Spinal cord (tissue), 10 donors: ENCODE measurements around the gene LYG1. TPM values are rescaled to one million over a fixed set of nuclear protein-coding genes. Genes with fewer than 3 reads are reported as not detected.
"Not testable (repeated sequence)": the region's sequence is repeated elsewhere in the genome, so short reads cannot be mapped to it uniquely, and the experiment has no call there.

Source experiments
- DNase-seq, 6 donors: peaks; one replicate each; pipeline versions ENCODE4 v3.0.0 to v3.0.0-alpha.2; 2013 to 2015; ENCODE audit warnings: low spot score in 6 of 6, low read depth in 4 of 6
- H3K27ac ChIP-seq: one replicate; pipeline ENCODE4 v1.5.1; 2013; ENCODE audit warnings: low read depth, low read length, control low read depth
- H3K27me3 ChIP-seq: one replicate; pipeline ENCODE4 v1.6.1; 2013; ENCODE audit warnings: low read length; ENCODE audit not compliant: control insufficient read depth, insufficient read depth
- H3K36me3 ChIP-seq: one replicate; pipeline ENCODE4 v1.6.1; 2013; ENCODE audit warnings: low read length; ENCODE audit not compliant: control insufficient read depth, insufficient read depth
- H3K4me1 ChIP-seq: one replicate; pipeline ENCODE4 v1.6.1; 2013; ENCODE audit warnings: low read length; ENCODE audit not compliant: control insufficient read depth, insufficient read depth
- H3K4me3 ChIP-seq: one replicate; pipeline ENCODE4 v1.5.1; 2013; ENCODE audit warnings: low read depth, low read length, control low read depth
- H3K9me3 ChIP-seq: one replicate; pipeline ENCODE4 v1.6.1; 2013; ENCODE audit warnings: low read length; ENCODE audit not compliant: control insufficient read depth, insufficient read depth
- WGBS: methylation state at CpG from one replicate; pipeline ENCODE4 v1.1.5; 2013; ENCODE audit warnings: missing lambda C conversion rate; ENCODE audit not compliant: insufficient coverage; 5-methylcytosine and 5-hydroxymethylcytosine counted together
- polyA plus RNA-seq, 2 donors: library from polyadenylated mRNA; unstranded; fragments of 120-200 nt; gene quantifications; one replicate each; pipeline ENCODE4 v1.2.1, GENCODE V29; 2013; ENCODE audit not compliant: insufficient read length in 2 of 2
- total RNA-seq, 2 donors: library from RNA; depleted of rRNA in 1 of 2; stranded (reverse); fragments of 120-200 nt in 1 of 2; fragments of >200 nt in 1 of 2; gene quantifications; one replicate each; pipeline versions ENCODE4 v1.2.3 to v1.2.4, GENCODE V29; 2013 to 2014
- donor health status: healthy.

The LYG1 gene
- total and polyA plus RNA-seq, 4 donors: 0.69 to 3.0 (median 1.9) TPM

DNA sequence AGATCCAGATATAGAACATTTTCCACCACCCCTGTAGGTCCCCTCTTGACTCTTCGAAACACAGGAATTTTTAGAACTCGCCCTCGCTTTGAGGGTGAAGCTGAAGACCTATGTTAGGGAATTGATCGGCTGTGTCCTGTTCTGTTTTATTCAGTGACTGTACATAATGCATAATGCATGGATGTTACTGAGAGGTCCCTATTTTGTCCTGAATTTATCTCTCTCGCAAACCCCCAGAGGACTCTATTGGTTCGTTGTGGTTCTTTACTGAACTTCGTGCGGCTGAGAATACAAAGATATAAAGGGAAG lies 35.8 kb upstream of the LYG1 start:
- peak overlapping the region; percentile 92 for H3K27ac ChIP-seq
- peak overlapping the region; percentile 93 for H3K4me3 ChIP-seq
- no peaks in the 10 kb centered on the region for H3K9me3 ChIP-seq
- peaks cover 7% of the 10 kb centered on the region for H3K4me1 ChIP-seq
- 5% methylated on average over 4 of the region's 8 CpGs for WGBS
- H3K36me3 ChIP-seq: peaks cover 6% of the 10 kb centered on the region
- peak in 2 of 6 donors; percentile 52 to 76 for DNase-seq
- no peaks in the 10 kb centered on the region for H3K27me3 ChIP-seq

GRCh38 chr2:99335911-99336803 lies 35.2 kb upstream of the LYG1 start, which contains the start of gene TXNDC9:
Gene TXNDC9, minus strand, starts transcription at chr2:99336333. Its CDS starts 3,123 bp downstream, at chr2:99333210.
- Histone ChIP-seq H3K27me3 (no peaks in the 10 kb centered on the region), H3K27ac (peak within 1 kb of the TSS; percentile 92), H3K4me3 (peak within 1 kb of the TSS; percentile 93), H3K36me3 (peaks cover 11% of the 10 kb centered on the region), H3K9me3 (no peaks in the 10 kb centered on the region), H3K4me1 (peaks cover 7% of the 10 kb centered on the region)
- DNase-seq: peak; percentile 97 to 100 (median 100)
- under 1% methylated on average over 56 of the region's 60 CpGs for WGBS

DNA sequence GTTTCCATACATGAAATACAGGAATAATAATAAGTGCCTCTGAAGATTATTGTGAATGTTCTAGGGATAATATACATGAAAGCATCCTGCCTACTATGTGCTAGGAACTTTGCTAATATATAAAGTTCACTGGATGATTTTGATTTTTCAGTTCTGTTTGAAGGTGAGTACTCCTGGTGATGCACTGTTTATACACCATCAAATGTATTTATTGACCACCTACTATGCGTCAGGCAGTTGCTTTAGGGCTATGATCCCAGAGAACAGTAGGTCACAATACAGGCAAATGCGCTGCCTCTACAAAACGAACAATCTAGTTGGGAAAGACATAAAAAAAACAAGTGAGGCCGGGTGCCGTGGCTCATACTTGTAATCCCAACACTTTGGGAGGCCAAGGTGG lies 24.4 kb upstream of the LYG1 start:
- no peaks in the 10 kb centered on the region for H3K9me3 ChIP-seq
- peaks cover 50% of the 10 kb centered on the region for H3K36me3 ChIP-seq
- H3K4me1 ChIP-seq: no peaks in the 10 kb centered on the region
- no peaks in the 10 kb centered on the region for H3K27me3 ChIP-seq
- WGBS: 100% methylated on average over 3 of the region's 5 CpGs
- no peak overlapping the region for H3K4me3 ChIP-seq
- H3K27ac ChIP-seq: no peak overlapping the region
- no peak for DNase-seq

DNA sequence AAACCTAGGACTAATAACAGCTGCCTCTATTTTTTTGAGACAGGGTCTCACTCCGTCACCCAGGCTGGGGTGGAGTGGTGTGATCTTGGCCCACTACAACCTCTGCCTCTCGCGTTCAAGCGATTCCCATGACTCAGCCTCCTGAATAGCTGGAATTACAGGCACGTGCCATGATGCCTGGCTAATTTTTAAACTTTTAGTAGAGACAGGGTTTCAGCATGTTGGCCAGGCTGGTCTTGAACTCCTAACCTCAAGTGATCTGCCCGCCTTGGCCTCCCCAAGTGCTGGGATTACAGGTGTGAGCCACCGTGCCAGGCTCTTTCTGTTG lies 16.8 kb upstream of the LYG1 start:
- not testable (repeated sequence) for H3K27me3 ChIP-seq, H3K4me1 ChIP-seq, H3K9me3 ChIP-seq, DNase-seq, H3K4me3 ChIP-seq, H3K27ac ChIP-seq
- 96% methylated on average over 5 of the region's 7 CpGs for WGBS
- H3K36me3 ChIP-seq: peaks cover 20% of the 10 kb centered on the region

DNA sequence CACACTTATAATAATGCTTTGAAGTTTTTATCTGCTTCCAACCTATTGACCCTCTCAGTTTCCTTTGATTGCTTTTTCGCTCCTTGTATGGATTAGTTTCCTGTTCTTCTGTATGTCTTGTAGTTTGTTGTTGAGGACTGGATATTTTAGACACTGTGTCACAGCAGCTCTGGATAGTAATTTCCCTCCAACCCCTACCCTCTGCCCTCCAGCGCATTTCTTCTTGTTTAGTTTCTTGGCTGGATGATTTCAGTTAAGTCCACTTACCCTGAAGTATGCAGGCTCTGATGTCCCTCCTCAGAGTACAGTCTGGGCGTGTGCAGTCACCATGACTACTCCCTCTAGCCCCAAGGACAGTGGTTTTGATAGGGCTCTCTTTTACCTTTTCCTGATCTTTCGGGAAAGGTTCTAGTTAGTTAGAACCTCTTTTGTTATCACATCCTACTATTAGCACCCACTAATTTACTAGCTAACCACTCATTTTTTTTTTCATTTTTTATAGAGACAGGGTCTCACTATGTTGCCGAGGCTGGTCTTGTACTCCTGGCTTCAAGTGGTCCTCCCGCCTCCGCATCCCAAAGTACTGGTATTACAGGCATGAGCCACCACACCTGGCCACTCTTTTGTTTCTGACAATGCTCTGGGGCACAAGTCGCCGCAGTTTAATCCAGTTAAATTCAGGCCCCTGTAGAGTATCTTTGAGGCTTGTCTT lies 16.3 kb upstream of the LYG1 start:
- Histone ChIP-seq H3K27ac (no peak overlapping the region), H3K36me3 (peaks cover 18% of the 10 kb centered on the region), H3K4me1 (no peaks in the 10 kb centered on the region), H3K4me3 (no peak overlapping the region), H3K9me3 (no peaks in the 10 kb centered on the region), H3K27me3 (no peaks in the 10 kb centered on the region)
- 100% methylated on average over 5 of the region's 9 CpGs for WGBS
- DNase-seq: no peak

DNA sequence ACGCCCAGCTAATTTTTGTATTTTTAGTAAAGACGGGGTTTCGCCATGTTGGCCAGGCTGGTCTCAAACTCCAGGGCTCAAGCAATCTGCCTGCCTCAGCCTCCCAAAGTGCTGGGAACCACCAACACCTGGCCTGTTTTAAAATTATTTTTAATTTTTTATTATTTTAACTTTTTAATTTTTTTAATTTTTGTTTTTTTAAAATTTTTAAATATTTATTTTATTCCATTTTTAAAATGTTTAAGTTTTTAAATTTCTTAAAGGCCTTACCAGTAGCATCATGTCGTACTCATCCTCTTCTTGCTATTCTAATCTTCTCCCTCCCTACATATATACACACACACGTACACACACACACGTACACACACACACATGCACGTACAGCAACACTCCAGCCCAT lies 1.4 kb downstream of the LYG1 start:
- WGBS: 94% methylated on average over 2 of the region's 7 CpGs

GRCh38 chr2:99297994-99298393 lies 3.0 kb downstream of the LYG1 start:
- Histone ChIP-seq H3K9me3 (no peaks in the 10 kb centered on the region), H3K27me3 (no peaks in the 10 kb centered on the region), H3K27ac (no peak overlapping the region), H3K36me3 (peaks cover 4% of the 10 kb centered on the region), H3K4me3 (no peak overlapping the region), H3K4me1 (no peaks in the 10 kb centered on the region)
- no peak for DNase-seq
- no CpG with 5 or more reads among the region's 2 CpGs for WGBS

More for the DNA sequence above, 1.4 kb downstream of the LYG1 start:
- DNase-seq: no peak
- Histone ChIP-seq H3K36me3 (peaks cover 8% of the 10 kb centered on the region), H3K27me3 (no peaks in the 10 kb centered on the region), H3K4me3 (no peak overlapping the region), H3K9me3 (no peaks in the 10 kb centered on the region), H3K27ac (no peak overlapping the region), H3K4me1 (no peaks in the 10 kb centered on the region)

DNA sequence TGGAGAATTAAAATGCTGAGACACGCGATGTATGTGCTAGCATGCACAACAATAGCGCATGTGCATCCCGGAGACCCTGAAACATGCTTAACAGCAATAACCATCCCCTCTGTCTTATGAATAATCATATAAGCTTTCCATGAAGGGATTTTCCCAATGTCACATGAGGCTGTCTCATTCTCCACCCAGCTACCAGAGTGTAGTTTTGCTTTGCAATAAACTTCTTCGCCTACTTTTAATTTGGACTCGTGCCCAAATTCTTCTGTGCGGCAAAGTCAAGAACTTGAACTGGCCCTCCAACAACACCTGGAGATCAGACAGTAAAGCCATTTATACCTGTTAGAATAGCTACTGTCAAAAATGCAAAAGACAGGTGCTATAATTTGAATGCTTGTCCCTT lies 15.5 kb downstream of the LYG1 start:
- Histone ChIP-seq H3K9me3 (no peaks in the 10 kb centered on the region), H3K4me1 (no peaks in the 10 kb centered on the region), H3K36me3 (peaks cover 5% of the 10 kb centered on the region), H3K4me3 (no peak overlapping the region), H3K27me3 (no peaks in the 10 kb centered on the region), H3K27ac (no peak overlapping the region)
- WGBS: 90% methylated on average over 2 of the region's 7 CpGs
- DNase-seq: no peak

GRCh38 chr2:99279969-99280695 lies 20.9 kb downstream of the LYG1 start:
- DNase-seq: no peak
- Histone ChIP-seq H3K9me3 (no peaks in the 10 kb centered on the region), H3K4me3 (no peak overlapping the region), H3K36me3 (peaks cover 4% of the 10 kb centered on the region), H3K27me3 (no peaks in the 10 kb centered on the region), H3K27ac (no peak overlapping the region), H3K4me1 (no peaks in the 10 kb centered on the region)
